ENCODE results near the gene CDK17. TPM values are rescaled to one million over a fixed set of nuclear protein-coding genes. Genes with fewer than 3 reads are reported as not detected.
A peak's percentile ranks its signal among the peaks of the same experiment; 100 is the strongest.
"Not testable (repeated sequence)": the region's sequence is repeated elsewhere in the genome, so short reads cannot be mapped to it uniquely, and the experiment has no call there.

CDK17 gene
- total RNA-seq, 1 donor: 73.8 TPM

DNA sequence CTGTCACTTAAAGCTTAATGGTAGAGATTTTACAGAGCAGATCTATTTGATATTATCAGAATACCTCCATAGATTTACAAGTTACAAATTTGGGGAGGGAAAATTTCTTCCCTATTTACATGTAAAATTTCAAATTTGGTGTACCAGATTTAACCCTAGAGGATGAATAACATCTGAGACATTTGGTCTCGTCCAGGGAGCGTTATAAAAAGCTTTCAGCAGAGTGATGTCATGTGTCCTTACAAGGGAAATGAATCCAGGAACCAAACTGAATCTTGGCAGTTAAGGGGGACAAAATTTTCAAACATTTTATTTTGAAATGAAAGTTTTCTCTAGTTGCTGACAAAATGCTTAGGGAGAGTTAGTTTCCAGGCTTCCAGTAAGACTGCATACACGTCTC lies 4.5 kb upstream of the CDK17 start:
- no peak for DNase-seq (ENCODE audit: low read depth)

DNA sequence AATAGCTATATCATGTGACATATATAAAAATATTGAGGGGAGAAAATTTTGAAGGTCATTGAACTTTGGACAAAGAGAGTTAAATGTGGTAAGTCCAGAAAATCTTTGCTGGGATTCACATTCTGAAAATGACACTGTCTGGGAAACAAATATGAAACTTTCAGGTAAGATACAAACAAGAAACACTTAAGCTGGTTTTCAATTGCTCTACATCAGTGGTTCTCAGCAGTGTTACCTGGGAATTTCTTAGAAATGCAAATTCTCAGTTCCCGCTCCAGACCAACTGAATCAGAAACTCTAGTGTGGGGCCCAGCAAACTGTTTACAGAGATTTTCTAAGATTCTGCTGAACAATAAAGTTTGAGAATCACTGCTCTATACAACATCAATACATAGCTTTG lies 3.6 kb upstream of the CDK17 start:
- TF ChIP-seq, protein P1, sequence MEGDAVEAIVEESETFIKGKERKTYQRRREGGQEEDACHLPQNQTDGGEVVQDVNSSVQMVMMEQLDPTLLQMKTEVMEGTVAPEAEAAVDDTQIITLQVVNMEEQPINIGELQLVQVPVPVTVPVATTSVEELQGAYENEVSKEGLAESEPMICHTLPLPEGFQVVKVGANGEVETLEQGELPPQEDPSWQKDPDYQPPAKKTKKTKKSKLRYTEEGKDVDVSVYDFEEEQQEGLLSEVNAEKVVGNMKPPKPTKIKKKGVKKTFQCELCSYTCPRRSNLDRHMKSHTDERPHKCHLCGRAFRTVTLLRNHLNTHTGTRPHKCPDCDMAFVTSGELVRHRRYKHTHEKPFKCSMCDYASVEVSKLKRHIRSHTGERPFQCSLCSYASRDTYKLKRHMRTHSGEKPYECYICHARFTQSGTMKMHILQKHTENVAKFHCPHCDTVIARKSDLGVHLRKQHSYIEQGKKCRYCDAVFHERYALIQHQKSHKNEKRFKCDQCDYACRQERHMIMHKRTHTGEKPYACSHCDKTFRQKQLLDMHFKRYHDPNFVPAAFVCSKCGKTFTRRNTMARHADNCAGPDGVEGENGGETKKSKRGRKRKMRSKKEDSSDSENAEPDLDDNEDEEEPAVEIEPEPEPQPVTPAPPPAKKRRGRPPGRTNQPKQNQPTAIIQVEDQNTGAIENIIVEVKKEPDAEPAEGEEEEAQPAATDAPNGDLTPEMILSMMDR (IDR thresholded peaks at IDR 0.05; ENCODE audit: insufficient read depth, low read depth, low read length): no peak
- H3K4me3 ChIP-seq (ENCODE audit: low read depth, low read length): no peak overlapping the region
- DNase-seq (ENCODE audit: low read depth): no peak

More for the DNA sequence above, 4.5 kb upstream of the CDK17 start:
- no peak overlapping the region for H3K4me3 ChIP-seq (ENCODE audit: low read depth, low read length)
- TF ChIP-seq, protein P1 (IDR thresholded peaks at IDR 0.05; ENCODE audit: insufficient read depth, low read depth, low read length): no peak

DNA sequence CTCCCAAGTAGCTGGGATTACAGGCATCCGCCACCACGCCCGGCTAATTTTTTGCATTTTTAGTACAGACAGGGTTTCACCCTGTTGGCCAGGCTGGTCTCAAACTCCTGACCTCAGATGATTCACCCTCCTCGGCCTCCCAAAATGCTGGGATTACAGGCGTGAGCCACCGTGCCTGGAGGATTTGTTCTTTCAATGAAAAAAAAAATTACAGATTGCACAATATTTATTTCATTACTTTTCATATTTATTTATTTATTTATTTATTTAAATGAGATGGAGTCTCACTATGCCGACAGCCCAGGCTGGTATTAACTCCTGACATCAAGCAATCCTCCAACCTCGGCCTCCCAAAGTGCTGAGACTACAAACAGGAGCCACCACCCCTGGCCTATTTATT lies 2.3 kb upstream of the CDK17 start:
- not testable (repeated sequence) for H3K4me3 ChIP-seq (ENCODE audit: low read depth, low read length); DNase-seq (ENCODE audit: low read depth)

DNA sequence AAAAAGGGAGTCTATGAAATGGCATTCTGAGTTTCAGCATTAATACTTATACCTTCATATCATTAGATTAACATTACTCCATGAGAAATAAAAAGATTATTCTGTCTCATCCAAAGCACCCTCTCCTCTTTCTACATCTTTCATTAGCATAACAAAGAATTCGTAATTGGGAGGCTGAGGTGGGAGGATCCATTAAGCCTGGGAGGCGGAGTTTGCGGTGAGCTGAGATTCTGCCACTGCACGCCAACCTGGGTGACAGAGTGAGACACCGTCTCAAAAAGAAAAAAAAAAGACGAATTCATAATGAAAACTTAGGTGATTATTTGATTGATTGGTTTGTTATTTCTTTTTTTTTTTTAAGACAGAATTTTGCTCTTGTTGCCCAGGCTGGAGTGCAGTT lies 1.8 kb upstream of the CDK17 start:
- TF ChIP-seq, protein P1 (IDR thresholded peaks at IDR 0.05; ENCODE audit: insufficient read depth, low read depth, low read length): no peak
- no peak overlapping the region for H3K4me3 ChIP-seq (ENCODE audit: low read depth, low read length)
- no peak for DNase-seq (ENCODE audit: low read depth)

DNA sequence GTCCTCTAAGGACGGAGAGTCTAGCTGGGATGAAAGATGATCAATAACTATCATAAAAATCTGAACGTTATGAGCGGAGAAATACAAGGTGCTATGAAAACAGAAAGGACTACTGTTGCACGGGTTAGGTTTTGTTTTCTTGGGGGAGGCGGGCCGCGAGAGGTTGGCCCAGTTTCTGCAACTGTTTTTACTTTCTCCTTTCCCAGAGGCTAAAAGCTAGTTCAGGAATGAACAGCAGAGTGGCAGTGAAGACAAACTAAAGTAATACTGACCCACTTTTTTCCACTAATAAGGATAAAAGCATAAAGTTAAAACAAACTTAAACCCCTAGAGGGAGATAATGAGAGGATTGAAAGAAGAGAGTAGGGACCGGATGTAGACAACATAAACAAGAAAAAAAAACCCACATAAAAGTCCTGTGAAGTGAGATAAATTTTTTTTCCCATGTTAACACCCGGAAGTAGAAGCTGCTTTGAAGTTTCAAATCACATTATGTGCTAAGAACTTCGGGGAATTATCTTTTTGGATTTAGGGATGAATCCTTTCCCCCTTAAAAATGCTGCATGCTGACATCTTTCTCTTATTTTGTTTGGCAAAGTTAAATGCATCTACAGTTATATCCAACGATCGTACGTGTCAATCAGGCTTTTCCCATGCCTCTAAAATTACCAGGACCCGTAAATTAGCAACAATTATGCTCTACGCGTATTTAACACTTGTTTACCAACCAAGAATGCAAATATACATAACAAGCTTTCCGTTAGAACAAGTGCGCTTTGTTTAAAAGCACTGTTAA lies 1.0 kb upstream of the CDK17 start:
- peak overlapping the region; percentile 93 for H3K4me3 ChIP-seq (ENCODE audit: low read depth, low read length)
- peak; percentile 95 for DNase-seq (ENCODE audit: low read depth)
- TF ChIP-seq, protein P1 (IDR thresholded peaks at IDR 0.05; ENCODE audit: insufficient read depth, low read depth, low read length): peak; percentile 57

DNA sequence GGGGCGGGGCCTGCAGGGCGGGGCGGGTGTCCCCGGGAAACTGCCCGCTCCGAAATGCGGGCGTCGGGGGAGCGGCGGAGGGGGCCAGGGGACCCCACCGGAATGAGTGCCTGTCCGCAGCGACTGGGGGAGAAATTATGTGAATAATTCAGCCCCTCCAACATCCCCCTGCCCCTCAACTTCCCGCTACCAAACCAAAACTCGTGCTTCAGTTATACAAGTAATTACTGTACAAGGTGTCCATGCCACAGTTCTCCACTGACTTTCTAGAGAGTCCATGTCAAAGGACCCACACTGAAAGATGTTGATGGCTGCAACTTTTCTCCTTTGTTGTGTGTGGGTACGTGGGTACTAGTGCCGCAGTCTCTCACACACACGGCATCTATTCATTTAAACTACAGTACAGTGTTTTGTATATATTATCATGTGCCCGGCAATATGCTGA lies 414 bp upstream of the CDK17 start:
- H3K4me3 ChIP-seq (ENCODE audit: low read depth, low read length): peak overlapping the region; percentile 93
- TF ChIP-seq, protein P1 (IDR thresholded peaks at IDR 0.05; ENCODE audit: insufficient read depth, low read depth, low read length): no peak
- DNase-seq (ENCODE audit: low read depth): peak; percentile 59

DNA sequence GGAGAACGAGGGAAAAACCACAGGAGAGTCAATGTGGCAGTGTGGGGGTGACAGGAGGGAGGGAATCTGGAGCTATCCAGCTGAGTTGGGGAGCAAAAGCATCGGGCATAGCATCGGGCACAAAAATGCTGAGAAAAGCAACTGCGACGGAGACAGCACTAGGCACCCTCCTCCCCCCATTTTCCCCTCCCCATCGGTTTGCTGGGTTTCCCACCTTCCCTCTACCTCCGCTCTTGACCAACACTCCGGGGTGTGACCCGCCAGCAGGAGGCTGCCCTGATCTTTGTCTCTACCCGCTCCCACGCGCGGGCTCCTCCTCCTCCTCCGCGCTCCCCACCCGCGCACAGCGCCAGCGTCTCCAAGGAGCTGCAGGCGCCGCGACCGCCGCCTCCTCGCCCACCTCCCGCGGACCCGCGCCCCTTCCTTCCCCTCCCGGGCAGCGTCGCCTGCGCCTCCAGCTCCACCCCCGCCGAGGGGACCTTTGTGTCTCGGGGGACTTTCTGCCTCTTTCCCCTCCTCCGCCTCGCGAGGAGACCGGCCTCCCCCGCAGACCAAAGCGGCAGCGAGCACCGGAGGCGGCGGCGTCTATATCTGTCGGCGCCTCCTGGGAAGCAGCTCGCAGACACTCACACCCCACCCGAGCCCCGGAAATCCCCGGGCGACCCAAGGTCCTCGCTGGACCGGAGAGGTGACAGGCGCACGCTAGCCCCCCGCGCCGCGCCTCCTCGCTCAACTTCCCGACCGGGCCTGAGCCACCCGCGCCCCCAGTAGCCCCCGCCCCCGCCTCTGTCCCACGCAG lies 920 bp downstream of the CDK17 start:
- H3K4me3 ChIP-seq (ENCODE audit: low read depth, low read length): peak overlapping the region; percentile 93
- TF ChIP-seq, protein P1 (IDR thresholded peaks at IDR 0.05; ENCODE audit: insufficient read depth, low read depth, low read length): peak; percentile 14
- peak; percentile 79 for DNase-seq (ENCODE audit: low read depth)

All from fibroblast of villous mesenchyme (primary cell).